Measurements from ENCODE around the gene SMIM15.
A peak's percentile ranks its signal among the peaks of the same experiment; 100 is the strongest.

SMIM15 gene

GRCh38 chr5:61139094-61139873, 23.0 kb downstream of the SMIM15 start:
- peak; percentile 4 for DNase-seq (ENCODE audit: low read depth)
- no peak overlapping the region for H3K4me3 ChIP-seq (ENCODE audit: low read depth, low read length)
- no peak for TF ChIP-seq CTCF (IDR thresholded peaks at IDR 0.05; ENCODE audit: low read depth, low read length)
- TF ChIP-seq POLR2A (IDR thresholded peaks at IDR 0.05; ENCODE audit: extremely low read depth, insufficient read length) = no peak
- no peak for TF ChIP-seq MYC (IDR thresholded peaks at IDR 0.05; ENCODE audit: low read depth, low read length)
- no peak for TF ChIP-seq MAX (IDR thresholded peaks at IDR 0.05; ENCODE audit: low read depth, low read length)

- no peak overlapping the region for H3K4me3 ChIP-seq (ENCODE audit: low read depth, low read length)
- DNase-seq (ENCODE audit: low read depth) = no peak
- no peak for TF ChIP-seq CTCF (IDR thresholded peaks at IDR 0.05; ENCODE audit: low read depth, low read length)
- TF ChIP-seq MYC (IDR thresholded peaks at IDR 0.05; ENCODE audit: low read depth, low read length) = no peak
- TF ChIP-seq POLR2A (IDR thresholded peaks at IDR 0.05; ENCODE audit: extremely low read depth, insufficient read length) = no peak
- no peak for TF ChIP-seq MAX (IDR thresholded peaks at IDR 0.05; ENCODE audit: low read depth, low read length)
These were observed 24.4 kb downstream of the SMIM15 start for GRCh38 chr5:61137835-61138234.

GRCh38 chr5:61132559-61132958, 29.7 kb downstream of the SMIM15 start:
- no peak for TF ChIP-seq POLR2A (IDR thresholded peaks at IDR 0.05; ENCODE audit: extremely low read depth, insufficient read length)
- TF ChIP-seq MYC (IDR thresholded peaks at IDR 0.05; ENCODE audit: low read depth, low read length) = no peak
- no peak for TF ChIP-seq CTCF (IDR thresholded peaks at IDR 0.05; ENCODE audit: low read depth, low read length)
- TF ChIP-seq MAX (IDR thresholded peaks at IDR 0.05; ENCODE audit: low read depth, low read length) = no peak
- DNase-seq (ENCODE audit: low read depth) = no peak
- H3K4me3 ChIP-seq (ENCODE audit: low read depth, low read length) = no peak overlapping the region

- TF ChIP-seq MAX (IDR thresholded peaks at IDR 0.05; ENCODE audit: low read depth, low read length) = no peak
- no peak for TF ChIP-seq MYC (IDR thresholded peaks at IDR 0.05; ENCODE audit: low read depth, low read length)
- no peak for TF ChIP-seq POLR2A (IDR thresholded peaks at IDR 0.05; ENCODE audit: extremely low read depth, insufficient read length)
- no peak for TF ChIP-seq CTCF (IDR thresholded peaks at IDR 0.05; ENCODE audit: low read depth, low read length)
- no peak for DNase-seq (ENCODE audit: low read depth)
- H3K4me3 ChIP-seq (ENCODE audit: low read depth, low read length) = no peak overlapping the region
These were observed 32.0 kb downstream of the SMIM15 start for GRCh38 chr5:61130289-61130688.

- no peak for DNase-seq (ENCODE audit: low read depth)
- TF ChIP-seq MYC (IDR thresholded peaks at IDR 0.05; ENCODE audit: low read depth, low read length) = no peak
- no peak for TF ChIP-seq CTCF (IDR thresholded peaks at IDR 0.05; ENCODE audit: low read depth, low read length)
- no peak for TF ChIP-seq POLR2A (IDR thresholded peaks at IDR 0.05; ENCODE audit: extremely low read depth, insufficient read length)
- TF ChIP-seq MAX (IDR thresholded peaks at IDR 0.05; ENCODE audit: low read depth, low read length) = no peak
- no peak overlapping the region for H3K4me3 ChIP-seq (ENCODE audit: low read depth, low read length)
These were observed 39.1 kb downstream of the SMIM15 start for GRCh38 chr5:61123145-61123544.
